Stimulated activated CD8-positive, alpha-beta memory T cell treated with anti-CD3 and anti-CD28 coated beads, Interleukin-7, amount 100 ng/mL, for 48 hours (primary cell): ENCODE measurements around the gene HTD2.
"Not testable (repeated sequence)": the region's sequence is repeated elsewhere in the genome, so short reads cannot be mapped to it uniquely, and the experiment has no call there.

ENCODE experiments used
- DNase-seq, 2 donors: peaks; one replicate each; pipeline ENCODE4 v3.0.0-alpha.2; 2020; ENCODE audit warnings: low read depth in 1 of 2; ENCODE audit errors: extremely low read depth in 1 of 2

The HTD2 gene

GRCh38 chr3:58331593-58332152, 25.4 kb downstream of the HTD2 start:
- DNase-seq: no peak

- peak; percentile 62 to 69 for DNase-seq
These were observed 26.4 kb downstream of the HTD2 start, which contains the start of gene PXK for GRCh38 chr3:58332575-58333188. Gene PXK, plus strand, starts transcription at chr3:58332892. Its CDS starts 97 bp downstream, at chr3:58332989.

- DNase-seq: no peak
These were observed 27.1 kb downstream of the HTD2 start for GRCh38 chr3:58333206-58334012.

- no peak for DNase-seq
These were observed 27.6 kb downstream of the HTD2 start for GRCh38 chr3:58334013-58334321.

- DNase-seq: no peak
These were observed 28.2 kb downstream of the HTD2 start for GRCh38 chr3:58334506-58334884.

GRCh38 chr3:58335652-58335947, 29.3 kb downstream of the HTD2 start:
- no peak for DNase-seq

GRCh38 chr3:58336135-58336882, 30.0 kb downstream of the HTD2 start:
- no peak for DNase-seq

GRCh38 chr3:58337190-58337589, 30.9 kb downstream of the HTD2 start:
- no peak for DNase-seq

GRCh38 chr3:58339146-58339545, 32.8 kb downstream of the HTD2 start:
- not testable (repeated sequence) for DNase-seq

- no peak for DNase-seq
These were observed 34.4 kb downstream of the HTD2 start for GRCh38 chr3:58340594-58341244.

- DNase-seq: no peak
These were observed 35.1 kb downstream of the HTD2 start for GRCh38 chr3:58341376-58341775.

- DNase-seq: no peak
These were observed 36.4 kb downstream of the HTD2 start for GRCh38 chr3:58342676-58343075.

- DNase-seq: no peak
These were observed 39.1 kb downstream of the HTD2 start for GRCh38 chr3:58345457-58345856.

- DNase-seq: no peak
These were observed 40.0 kb downstream of the HTD2 start for GRCh38 chr3:58346368-58346767.

- no peak for DNase-seq
These were observed 41.7 kb downstream of the HTD2 start for GRCh38 chr3:58347984-58348383.

- no peak for DNase-seq
These were observed 43.7 kb downstream of the HTD2 start for GRCh38 chr3:58349792-58350626.

- no peak for DNase-seq
These were observed 44.3 kb downstream of the HTD2 start for GRCh38 chr3:58350627-58351013.

- DNase-seq: no peak
These were observed 45.6 kb downstream of the HTD2 start for GRCh38 chr3:58351920-58352319.

GRCh38 chr3:58352626-58353025, 46.3 kb downstream of the HTD2 start:
- no peak for DNase-seq
